A549 (cell line): ENCODE measurements around the gene CFAP61. TPM values are rescaled to one million over a fixed set of nuclear protein-coding genes. Genes with fewer than 3 reads are reported as not detected.
A peak's percentile ranks its signal among the peaks of the same experiment; 100 is the strongest.

ENCODE experiments used
- ATAC-seq, 2 experiments: fragments of 200-7000 bp in 1 of 2; fragments of >200 bp in 1 of 2; cut with Nextera tagmentation in 1 of 2; cut with Tn5 transposase in 1 of 2; 3 replicates each; pipeline versions ENCODE4 v1.8.0 to v1.9.1; 2018 to 2020; ENCODE audit warnings: mild to moderate bottlenecking in 1 of 2, moderate library complexity in 1 of 2
- CTCF ChIA-PET: fragments of 300-600 bp; sonication (Branson Sonifier 250); formaldehyde crosslinking; extraction: SDS; loops from one replicate; lab custom pipeline; 2021; ENCODE audit warnings: antibody characterized with exemption, inconsistent platforms; lab: Yijun Ruan, JAX
- POLR2A ChIA-PET: fragments of 350-600 bp; formaldehyde crosslinking; extraction: SDS; loops from one replicate; lab custom pipeline; 2021; ENCODE audit warnings: antibody characterized with exemption, inconsistent platforms; lab: Yijun Ruan, JAX
- DNase-seq, 2 experiments: peaks; one replicate each; pipeline versions ENCODE4 v3.0.0 to v3.0.0-alpha.2; 2011 to 2016; ENCODE audit warnings: low read depth in 1 of 2, low spot score in 1 of 2
- FAIRE-seq: peaks from 2 replicates; lab custom pipeline; 2011; peaks lifted over from hg19 to GRCh38; lab: Jason Lieb, UNC
- H3K27ac ChIP-seq, 2 experiments: fragments of >200 bp; sonication (Bioruptor Twin); formaldehyde crosslinking; 3 replicates each; pipeline ENCODE4 v1.5.1; 2016 to 2017
- H3K4me1 ChIP-seq: fragments of >200 bp; sonication (Bioruptor Twin); formaldehyde crosslinking; 3 replicates; pipeline ENCODE4 v1.6.1; 2016
- H3K4me2 ChIP-seq: fragments of >200 bp; sonication (Bioruptor Twin); formaldehyde crosslinking; 3 replicates; pipeline ENCODE4 v1.6.1; 2016
- H3K4me3 ChIP-seq: fragments of >200 bp; sonication (Bioruptor Twin); formaldehyde crosslinking; 3 replicates; pipeline ENCODE4 v1.5.1; 2016
- H3K9me3 ChIP-seq: fragments of >200 bp; sonication (Bioruptor Twin); formaldehyde crosslinking; 3 replicates; pipeline ENCODE4 v1.6.1; 2016
- BCL3 ChIP-seq: fragments of >200 bp; sonication (Bioruptor Twin); formaldehyde crosslinking; IDR thresholded peaks from 3 replicates; pipeline ENCODE4 v1.6.1; 2016
- CBX8 ChIP-seq: fragments of 200-600 bp; sonication (generic); IDR thresholded peaks from 2 replicates; pipeline ENCODE4 v1.6.1; 2016
- EHMT2 ChIP-seq: fragments of 200-600 bp; sonication (generic); IDR thresholded peaks from 2 replicates; pipeline ENCODE4 v1.6.1; 2016; ENCODE audit warnings: antibody characterized with exemption, low read depth, mild to moderate bottlenecking, moderate library complexity
- FOXS1 ChIP-seq: fragments of 250-450 bp; sonication (Bioruptor Pico); IDR thresholded peaks from 2 replicates; pipeline ENCODE4 v1.5.0; 2020; ENCODE audit warnings: mild to moderate bottlenecking, moderate library complexity
- HDAC2 ChIP-seq: fragments of 200-600 bp; sonication (generic); IDR thresholded peaks from 2 replicates; pipeline ENCODE4 v1.6.1; 2016
- HMGXB4 ChIP-seq: fragments of 250-450 bp; sonication (Bioruptor Pico); IDR thresholded peaks from 2 replicates; pipeline ENCODE4 v1.5.0; 2021; ENCODE audit warnings: mild to moderate bottlenecking, moderate library complexity, borderline replicate concordance
- HOXA7 ChIP-seq: fragments of 250-450 bp; sonication (Bioruptor Pico); IDR thresholded peaks from 2 replicates; pipeline ENCODE4 v1.5.0; 2020; ENCODE audit warnings: mild to moderate bottlenecking, moderate library complexity
- HOXB5 ChIP-seq: fragments of 250-450 bp; sonication (Bioruptor Pico); IDR thresholded peaks from 2 replicates; pipeline ENCODE4 v1.5.0; 2020; ENCODE audit warnings: mild to moderate bottlenecking, moderate library complexity
- KDM1A ChIP-seq: fragments of 200-600 bp; sonication (generic); IDR thresholded peaks from 2 replicates; pipeline ENCODE4 v1.6.1; 2016; ENCODE audit warnings: low read depth, mild to moderate bottlenecking
- MAFK ChIP-seq: fragments of 450-650 bp; IDR thresholded peaks from 2 replicates; pipeline ENCODE4 v1.6.1; 2014; ENCODE audit not compliant: partially characterized antibody
- MAZ ChIP-seq: fragments of 150-350 bp; IDR thresholded peaks from 2 replicates; pipeline ENCODE4 v1.6.1; 2014; ENCODE audit warnings: antibody characterized with exemption, low read depth, low read length, borderline replicate concordance
- MYC ChIP-seq: IDR thresholded peaks from 2 replicates; pipeline ENCODE4 v1.6.1; 2012; ENCODE audit warnings: mild to moderate bottlenecking, inconsistent platforms, low read length, improper control_type of control experiment, borderline replicate concordance
- NFE2L2 ChIP-seq: fragments of 150-350 bp; conservative IDR thresholded peaks from 2 replicates; pipeline ENCODE4 v1.6.1; 2014; ENCODE audit warnings: low read length
- NPAS2 ChIP-seq: fragments of 250-450 bp; sonication (Bioruptor Pico); IDR thresholded peaks from 2 replicates; pipeline ENCODE4 v1.8.0; 2022; ENCODE audit warnings: mild to moderate bottlenecking, moderate library complexity, borderline replicate concordance
- POLR2A ChIP-seq: IDR thresholded peaks from 2 replicates; pipeline ENCODE4 v1.6.1; 2012; ENCODE audit warnings: mild to moderate bottlenecking, low read length
- POLR2AphosphoS2 ChIP-seq: conservative IDR thresholded peaks from 2 replicates; pipeline ENCODE4 v1.6.1; 2012; ENCODE audit warnings: low read length, improper control_type of control experiment, inconsistent platforms
- REST ChIP-seq: fragments of 200-600 bp; sonication (generic); IDR thresholded peaks from 2 replicates; pipeline ENCODE4 v1.6.1; 2016; ENCODE audit warnings: antibody characterized with exemption, mild to moderate bottlenecking, moderate library complexity
- SMC3 ChIP-seq: fragments of >200 bp; sonication (Bioruptor Twin); formaldehyde crosslinking; IDR thresholded peaks from 3 replicates; pipeline ENCODE4 v1.6.1; 2018; ENCODE audit warnings: inconsistent platforms
- SREBF2 ChIP-seq: fragments of 450-650 bp; IDR thresholded peaks from 2 replicates; pipeline ENCODE4 v1.6.1; 2014; ENCODE audit warnings: mild to moderate bottlenecking, moderate library complexity
- ZC3H11A ChIP-seq: fragments of 450-650 bp; IDR thresholded peaks from 2 replicates; pipeline ENCODE4 v1.6.1; 2014; ENCODE audit warnings: antibody characterized with exemption, mild to moderate bottlenecking
- ZFP36 ChIP-seq: fragments of 450-650 bp; IDR thresholded peaks from 2 replicates; pipeline ENCODE4 v1.6.1; 2014; ENCODE audit warnings: borderline replicate concordance; ENCODE audit not compliant: partially characterized antibody
- WGBS: methylation state at CpG from one replicate; pipeline ENCODE4 v1.1.6; 2017; ENCODE audit errors: missing lambda C conversion rate; 5-methylcytosine and 5-hydroxymethylcytosine counted together
- polyA plus RNA-seq, 4 experiments: library from polyadenylated mRNA; depleted of rRNA in 3 of 4; stranded (reverse); fragments of >200 nt; fragmentation: RNase III in 1 of 4; extraction: RNeasy Plus Mini Kit Qiagen cat#74134 plus additional on column Dnase treatment in 1 of 4; gene quantifications; 2 replicates in 3 of 4; 3 replicates in 1 of 4; pipeline ENCODE4 v1.2.3, GENCODE V29; 2011 to 2017
- TF ChIP-seq, protein P1 (sequence below): fragments of >200 bp; sonication (Bioruptor Twin); formaldehyde crosslinking; IDR thresholded peaks from 2 replicates; pipeline ENCODE4 v1.6.1; 2016
- TF ChIP-seq, protein P2 (sequence below): IDR thresholded peaks from 2 replicates; pipeline ENCODE4 v1.6.1; 2012

Gene CFAP61
- polyA plus RNA-seq, 2 of the 4 experiments (the other 2 are of a cell fraction), result 0.39 to 0.70 TPM

DNA sequence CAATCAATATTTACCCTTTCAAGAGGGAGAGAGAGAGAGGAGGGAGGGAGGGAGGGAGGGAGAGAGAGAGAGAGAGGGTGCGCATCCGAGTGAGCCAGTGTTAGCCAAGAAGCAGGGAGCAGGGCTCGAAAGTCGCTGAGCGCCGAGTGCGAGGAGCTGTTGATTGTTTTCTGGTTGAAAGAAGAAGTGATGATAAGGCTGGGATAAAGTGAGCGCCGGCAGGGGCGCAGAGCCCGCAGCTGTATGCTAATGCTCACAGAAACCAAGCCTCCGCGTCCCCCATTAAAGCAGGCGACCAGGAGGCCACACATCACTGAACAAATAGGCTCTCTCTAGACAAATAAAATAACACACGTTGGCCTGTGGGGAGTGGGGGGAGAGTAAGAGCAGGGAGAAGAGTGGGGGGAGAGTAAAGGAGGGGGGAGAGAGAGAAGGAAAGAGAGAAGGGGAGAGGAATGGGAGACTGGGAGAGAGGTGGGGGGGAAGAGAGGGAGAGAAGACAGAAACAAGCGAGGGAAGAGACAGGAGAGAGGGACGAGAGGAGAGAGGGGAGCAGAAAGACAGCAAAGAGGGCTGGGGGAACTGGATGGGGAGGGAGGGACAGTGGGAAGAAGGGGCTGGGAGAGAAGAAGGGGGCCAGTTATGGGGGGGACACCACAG, 310.6 kb downstream of the CFAP61 start:
- no peaks in the 10 kb centered on the region for H3K9me3 ChIP-seq
- ATAC-seq (no peak), DNase-seq (no peak), FAIRE-seq (no peak)
- POLR2A ChIA-PET, result no interaction called here
- CTCF ChIA-PET, result interaction anchor here (0.8 to 1.2 kb wide), 2 partner anchors 10 to 231 kb away, joined by 3 to 4 read pairs; no protein-coding TSS in a partner anchor
- H3K4me1 ChIP-seq, result peaks cover 15% of the 10 kb centered on the region
- WGBS, result 7% methylated on average over 17 of the region's 17 CpGs
- 0 out of 3 replicates have a peak overlapping the region, but pooled peaks have one; percentile 5 for H3K4me2 ChIP-seq
- TF ChIP-seq KDM1A (no peak), REST (no peak), BCL3 (no peak), ZFP36 (no peak), SMC3 (no peak), POLR2A (no peak), POLR2AphosphoS2 (no peak), CBX8 (no peak), HMGXB4 (CRISPR knock-in tag) (no peak), NPAS2 (no peak), MAFK (no peak), MAZ (no peak), HOXB5 (CRISPR knock-in tag) (no peak), NFE2L2 (no peak), SREBF2 (no peak), FOXS1 (no peak), HOXA7 (CRISPR knock-in tag) (no peak)
- TF ChIP-seq, protein P1, sequence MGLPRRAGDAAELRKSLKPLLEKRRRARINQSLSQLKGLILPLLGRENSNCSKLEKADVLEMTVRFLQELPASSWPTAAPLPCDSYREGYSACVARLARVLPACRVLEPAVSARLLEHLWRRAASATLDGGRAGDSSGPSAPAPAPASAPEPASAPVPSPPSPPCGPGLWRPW, result no peak
- H3K27ac ChIP-seq, result no peak overlapping the region
- no peak overlapping the region for H3K4me3 ChIP-seq

DNA sequence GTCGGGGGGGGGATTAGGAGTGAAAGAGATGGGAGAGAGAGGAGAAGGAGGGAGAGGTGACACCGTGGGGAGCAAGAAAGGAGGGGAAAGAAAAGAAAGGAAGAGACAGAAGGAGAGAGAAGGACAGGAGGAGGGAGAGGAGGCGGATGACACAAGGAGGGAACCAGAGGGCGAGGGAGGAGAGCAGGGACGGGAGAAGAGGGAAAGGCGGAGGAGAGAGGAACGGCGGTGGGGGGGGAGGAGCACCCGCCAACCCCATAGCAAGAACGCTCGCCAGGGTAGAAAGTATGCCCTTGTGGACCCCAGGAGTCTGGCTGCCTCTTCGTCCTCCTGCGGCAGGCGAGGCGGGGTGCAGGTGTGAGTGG, 311.1 kb downstream of the CFAP61 start:
- ChIA-PET POLR2A (no interaction called here), CTCF (no interaction called here)
- ATAC-seq (peak; percentile 2 to 10; a peak in 2 of 6 replicates), DNase-seq (no peak), FAIRE-seq (no peak)
- WGBS, result 17% methylated on average over 14 of the region's 15 CpGs
- peak overlapping the region; percentile 32; the same call in 2 of the 3 replicates for H3K4me2 ChIP-seq
- no peaks in the 10 kb centered on the region for H3K9me3 ChIP-seq
- peaks cover 18% of the 10 kb centered on the region for H3K4me1 ChIP-seq
- H3K27ac ChIP-seq, result no peak overlapping the region
- no peak for TF ChIP-seq MYC
- TF ChIP-seq ZC3H11A, result no peak
- no peak for TF ChIP-seq NPAS2
- TF ChIP-seq, protein P2, sequence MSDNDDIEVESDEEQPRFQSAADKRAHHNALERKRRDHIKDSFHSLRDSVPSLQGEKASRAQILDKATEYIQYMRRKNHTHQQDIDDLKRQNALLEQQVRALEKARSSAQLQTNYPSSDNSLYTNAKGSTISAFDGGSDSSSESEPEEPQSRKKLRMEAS, result no peak
- no peak for TF ChIP-seq FOXS1
- TF ChIP-seq EHMT2, result no peak
- TF ChIP-seq NFE2L2, result no peak
- TF ChIP-seq ZFP36, result no peak
- no peak for TF ChIP-seq HOXA7 (CRISPR knock-in tag)
- TF ChIP-seq HDAC2, result no peak
- peak overlapping the region; percentile 9; the same call in 1 of the 3 replicates for H3K4me3 ChIP-seq
